HepG2 (cell line): ENCODE data around the gene AGTR2.
"Not testable (repeated sequence)": the region's sequence is repeated elsewhere in the genome, so short reads cannot be mapped to it uniquely, and the experiment has no call there.

Experiments
- NFE2L1 ChIP-seq: sonication (generic); formaldehyde crosslinking; IDR thresholded peaks from 2 replicates; pipeline ENCODE4 v1.4.0; 2020; ENCODE audit warnings: missing genetic modification reagents, mild to moderate bottlenecking, borderline replicate concordance
- SCMH1 ChIP-seq: sonication (generic); formaldehyde crosslinking; IDR thresholded peaks from 2 replicates; pipeline ENCODE4 v1.9.0; 2021; ENCODE audit warnings: missing genetic modification reagents, mild to moderate bottlenecking, borderline replicate concordance
- ZFY ChIP-seq: sonication (generic); formaldehyde crosslinking; IDR thresholded peaks from 2 replicates; pipeline ENCODE4 v1.4.0; 2020; ENCODE audit warnings: missing genetic modification reagents

GRCh38 chrX:116141270-116141669 is 29.3 kb upstream of the AGTR2 start:
- TF ChIP-seq SCMH1; ZFY (CRISPR knock-in tag); NFE2L1 (CRISPR knock-in tag): not testable (repeated sequence)
